NCI-H2227 (cell line): Measurements from ENCODE around the gene DBNL.

Source experiments
- DNase-seq: peaks from one replicate; lab custom pipeline; 2025; ENCODE audit not compliant: unreplicated experiment; lab: John Stamatoyannopoulos, UW

DBNL gene

GRCh38 chr7:44097064-44097932, 52.8 kb downstream of the DBNL start:
- no peak for DNase-seq

DNA sequence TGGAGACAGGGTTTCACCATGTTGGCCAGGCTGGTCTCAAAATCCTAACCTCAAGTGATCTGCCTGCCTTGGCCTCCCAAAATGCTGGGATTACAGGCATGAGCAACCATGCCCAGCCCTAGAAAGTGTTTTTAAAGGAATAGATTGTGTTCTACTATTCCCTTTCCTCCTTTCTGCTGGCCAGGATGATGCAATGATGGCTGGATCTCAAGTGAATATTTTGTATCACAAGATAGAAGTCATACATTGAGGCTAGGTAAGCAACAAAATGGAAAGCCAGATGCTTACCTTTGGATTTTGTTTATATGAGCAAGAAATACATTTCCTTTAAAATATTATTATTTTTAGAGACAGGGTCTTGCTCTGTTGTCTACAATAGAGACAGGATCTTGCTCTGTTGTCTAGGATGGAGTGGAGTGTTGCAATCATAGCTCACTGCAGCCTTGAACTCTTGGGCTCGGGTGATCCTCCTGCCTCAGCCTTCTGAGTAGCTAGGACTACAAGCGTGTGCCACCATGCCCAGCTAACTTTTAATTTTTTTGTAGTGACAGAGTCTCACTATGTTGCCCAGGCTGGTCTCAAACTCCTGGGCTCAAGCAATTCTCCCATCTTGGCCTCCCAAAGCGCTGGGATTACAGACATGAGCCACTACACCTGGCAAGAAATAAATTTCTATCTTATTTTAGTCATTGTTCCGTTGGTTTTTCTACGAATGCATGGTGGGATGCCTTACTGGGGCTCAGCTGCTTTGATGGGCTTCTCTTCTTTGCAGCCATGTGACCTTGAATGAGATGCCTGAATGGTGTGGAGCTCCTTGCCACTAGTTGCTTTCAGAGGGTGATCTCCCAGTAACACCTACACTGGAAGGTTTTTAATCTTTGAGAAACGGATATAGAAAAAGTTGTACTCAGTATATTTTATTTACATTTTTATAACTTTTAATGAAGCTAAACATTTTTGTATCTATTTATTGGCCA, 53.9 kb downstream of the DBNL start:
- no peak for DNase-seq

DNA sequence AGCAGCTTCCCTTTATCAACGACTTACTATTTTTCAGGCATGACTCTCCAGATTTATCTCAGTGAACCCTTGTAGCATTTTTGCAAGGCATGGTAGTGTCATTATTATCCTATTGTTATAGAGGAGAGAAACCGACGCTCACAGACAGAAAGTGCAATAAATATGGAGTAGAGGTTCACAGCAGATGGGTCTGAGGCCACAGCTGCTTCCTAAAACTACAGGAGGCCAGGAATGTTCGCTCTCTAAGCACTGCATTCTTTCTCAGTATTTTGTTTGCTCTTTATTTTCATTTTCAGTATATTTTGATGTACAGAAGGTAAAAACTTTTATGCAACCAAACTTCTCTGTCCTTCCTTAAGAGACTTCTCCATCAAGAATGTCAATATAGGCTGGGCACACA, 55.2 kb downstream of the DBNL start:
- peak; percentile 16 for DNase-seq

DNA sequence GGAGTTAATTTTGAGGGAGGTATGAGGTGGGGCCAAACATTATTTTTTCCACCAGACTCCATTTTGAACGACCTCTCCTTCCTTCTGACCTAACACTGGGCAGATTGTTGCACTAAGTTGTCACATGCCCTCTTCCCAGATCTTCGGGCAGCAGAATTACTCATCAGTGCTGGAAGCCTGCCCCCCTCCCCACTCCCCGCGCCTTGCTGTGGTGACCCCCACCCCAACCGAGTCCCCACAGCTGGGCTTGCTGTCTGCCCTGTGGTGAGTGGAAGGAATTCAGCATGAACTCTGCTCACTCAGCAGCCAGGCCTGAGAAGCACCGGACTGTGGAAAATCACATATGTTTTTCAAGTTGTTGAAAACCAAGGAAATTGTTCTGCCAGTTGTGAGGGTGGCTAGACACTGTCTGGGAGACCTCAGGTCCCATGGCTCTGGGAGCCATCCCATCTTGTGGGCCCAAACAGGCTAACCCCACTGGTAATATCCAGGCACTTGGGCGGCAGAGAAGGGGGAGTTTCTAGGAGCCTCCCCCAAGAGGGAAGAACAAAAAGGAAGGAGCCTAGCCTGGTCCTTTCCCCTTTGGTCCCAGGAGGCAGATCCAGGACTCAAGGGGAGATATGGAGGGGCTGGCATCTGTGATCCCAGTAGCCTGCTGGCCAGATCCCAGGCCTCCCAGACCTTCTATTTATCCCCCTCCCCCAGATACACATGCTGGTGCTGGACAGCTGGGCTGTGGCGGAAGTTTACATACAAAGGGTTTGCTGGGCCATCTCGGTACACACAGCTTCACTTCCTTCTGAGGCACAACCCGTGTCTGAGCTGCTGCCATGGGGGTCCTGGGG, 56.2 kb downstream of the DBNL start:
- no peak for DNase-seq

- no peak for DNase-seq
These were observed 56.9 kb downstream of the DBNL start for GRCh38 chr7:44101303-44101965.

DNA sequence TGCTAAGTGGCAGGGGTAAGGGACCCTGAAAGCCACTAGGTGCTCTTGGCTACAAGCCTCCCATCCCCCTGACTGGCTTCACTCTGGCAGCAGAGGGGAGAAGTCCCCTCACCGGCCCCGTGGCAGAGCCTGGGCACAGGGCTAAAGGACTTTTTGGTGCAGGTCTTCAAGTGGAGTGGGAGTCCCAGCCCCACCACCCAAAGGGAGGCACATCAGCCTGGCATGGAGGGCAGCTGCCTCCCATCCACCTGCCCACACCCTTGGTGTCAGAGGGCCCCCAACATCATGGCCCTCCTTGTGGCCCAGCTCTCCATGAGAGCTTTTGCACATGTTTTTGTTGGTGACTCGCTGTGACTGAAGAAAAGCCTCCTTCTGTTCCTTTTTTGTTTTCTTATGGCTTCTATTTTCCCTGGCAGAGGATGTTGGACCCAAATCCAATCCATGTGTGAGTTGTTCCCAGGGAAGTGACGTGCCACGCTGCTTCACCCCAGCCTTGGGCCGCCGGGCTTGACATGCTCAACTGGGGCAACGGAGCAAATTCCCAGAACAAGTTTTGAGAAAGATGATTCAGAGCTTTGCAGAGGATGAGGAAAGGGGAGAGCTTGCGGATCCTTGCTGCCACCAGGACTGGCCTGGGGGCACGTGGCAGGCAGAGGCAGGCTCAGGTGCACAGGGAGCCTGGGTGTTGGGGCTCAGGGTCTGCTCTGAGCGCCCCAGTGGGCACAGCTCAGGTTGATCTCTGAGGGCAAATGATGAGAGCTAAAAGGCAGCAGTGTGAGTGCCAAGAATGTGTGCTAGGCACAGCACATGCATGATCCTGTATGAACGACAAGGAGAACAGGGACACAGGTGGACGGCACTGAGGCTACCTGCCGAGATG, 57.7 kb downstream of the DBNL start:
- DNase-seq: no peak

DNA sequence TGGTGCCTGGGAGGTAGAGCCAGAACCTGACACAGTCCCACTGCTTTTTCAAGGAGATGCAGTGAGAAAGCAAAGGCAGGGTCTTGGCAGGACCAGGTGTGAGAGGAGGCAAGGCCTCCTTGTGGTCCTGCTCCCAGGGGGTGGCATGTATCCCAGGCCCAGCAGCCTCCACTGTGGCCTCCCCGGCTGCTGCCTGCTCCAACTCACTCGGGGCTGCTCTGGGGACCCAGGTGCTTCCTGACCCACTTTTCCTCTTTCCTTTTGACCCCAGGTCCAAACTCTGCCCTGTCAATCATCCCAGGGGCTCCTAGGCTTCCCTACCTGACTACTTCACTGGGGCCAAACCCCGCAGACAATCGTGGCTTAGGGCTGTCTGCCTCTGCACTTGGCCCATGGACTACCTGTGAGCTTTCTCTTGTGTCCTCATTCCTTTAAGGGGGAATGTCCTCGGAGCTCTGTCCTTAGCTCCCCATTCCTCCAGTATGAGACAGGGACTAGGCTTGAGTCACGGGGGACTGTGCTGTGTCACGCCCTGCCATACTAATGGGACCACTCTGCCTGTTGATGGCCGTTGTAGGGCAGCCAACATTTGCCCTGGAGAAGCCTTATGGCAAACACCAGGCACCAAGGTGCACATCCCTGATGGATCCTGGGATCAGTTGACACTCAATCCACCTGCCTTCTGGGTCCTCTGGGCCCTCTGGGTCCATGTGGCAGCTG, 58.5 kb downstream of the DBNL start:
- DNase-seq: no peak

DNA sequence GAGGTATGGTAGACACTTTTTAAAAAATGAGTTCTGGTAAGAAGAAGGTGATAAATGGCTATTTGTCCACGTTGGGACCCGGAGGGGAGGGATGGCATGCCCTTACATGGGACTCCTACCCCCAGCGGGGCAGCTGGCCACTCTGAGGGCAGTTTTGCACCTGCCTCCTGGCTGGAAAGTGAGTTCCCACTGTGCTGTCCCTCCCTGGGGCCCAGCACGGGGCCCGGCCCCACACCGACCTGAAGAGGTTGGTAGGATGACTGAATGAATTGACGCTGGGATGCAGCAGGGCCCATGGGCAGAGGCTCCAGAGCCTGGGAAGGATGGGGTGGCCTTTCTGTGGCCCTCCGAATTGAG, 59.0 kb downstream of the DBNL start:
- DNase-seq: no peak

GRCh38 chr7:44103923-44104859, 59.7 kb downstream of the DBNL start, which contains the start of gene AEBP1:
Gene AEBP1, plus strand, starts transcription at chr7:44104345. Its CDS starts 321 bp downstream, at chr7:44104666.
- peak; percentile 26 for DNase-seq

GRCh38 chr7:44104860-44105771, 60.6 kb downstream of the DBNL start:
- no peak for DNase-seq

DNA sequence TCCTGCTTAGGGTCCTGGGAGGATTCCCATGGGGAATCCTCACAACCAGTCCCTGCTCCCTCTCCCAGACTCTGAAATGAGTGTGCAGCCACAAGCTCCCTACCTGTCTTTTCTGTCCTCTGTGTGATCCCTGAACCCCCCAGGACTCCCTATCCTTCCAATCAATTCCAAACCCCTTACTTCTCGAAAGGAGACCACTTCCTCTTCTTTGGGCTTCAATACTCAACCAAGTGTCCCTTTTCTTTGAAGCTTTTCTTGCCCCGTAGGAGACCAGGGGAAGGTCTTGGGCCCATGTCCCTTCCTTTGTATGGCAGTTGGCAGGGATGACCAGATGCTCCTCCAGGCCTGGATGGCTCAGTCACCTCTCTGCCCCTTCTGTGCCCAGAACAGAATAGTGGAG, 61.3 kb downstream of the DBNL start:
- no peak for DNase-seq

DNA sequence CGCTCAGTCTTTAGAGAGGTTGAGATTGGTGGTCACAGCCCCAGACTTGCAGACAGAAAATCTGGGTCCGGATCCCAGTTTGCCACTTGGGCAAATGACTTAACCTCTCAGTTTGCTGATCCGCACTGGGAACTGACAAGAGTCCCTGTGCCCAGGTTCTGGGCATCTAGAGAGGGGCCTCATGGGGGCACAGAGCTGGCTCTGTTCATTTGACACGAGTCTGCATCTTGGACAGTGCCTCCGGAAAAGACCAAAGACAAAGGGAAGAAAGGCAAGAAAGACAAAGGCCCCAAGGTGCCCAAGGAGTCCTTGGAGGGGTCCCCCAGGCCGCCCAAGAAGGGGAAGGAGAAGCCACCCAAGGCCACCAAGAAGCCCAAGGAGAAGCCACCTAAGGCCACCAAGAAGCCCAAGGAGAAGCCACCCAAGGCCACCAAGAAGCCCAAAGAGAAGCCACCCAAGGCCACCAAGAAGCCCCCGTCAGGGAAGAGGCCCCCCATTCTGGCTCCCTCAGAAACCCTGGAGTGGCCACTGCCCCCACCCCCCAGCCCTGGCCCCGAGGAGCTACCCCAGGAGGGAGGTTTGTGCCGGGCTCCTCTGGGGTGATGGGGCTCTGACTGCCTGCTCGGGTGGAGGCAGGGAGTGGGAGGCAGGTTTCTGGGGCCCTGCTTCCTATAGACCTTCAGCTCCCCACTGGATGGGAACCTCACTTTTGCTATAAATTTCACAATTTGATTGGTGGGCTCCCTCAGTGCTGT, 62.0 kb downstream of the DBNL start:
- no peak for DNase-seq

DNA sequence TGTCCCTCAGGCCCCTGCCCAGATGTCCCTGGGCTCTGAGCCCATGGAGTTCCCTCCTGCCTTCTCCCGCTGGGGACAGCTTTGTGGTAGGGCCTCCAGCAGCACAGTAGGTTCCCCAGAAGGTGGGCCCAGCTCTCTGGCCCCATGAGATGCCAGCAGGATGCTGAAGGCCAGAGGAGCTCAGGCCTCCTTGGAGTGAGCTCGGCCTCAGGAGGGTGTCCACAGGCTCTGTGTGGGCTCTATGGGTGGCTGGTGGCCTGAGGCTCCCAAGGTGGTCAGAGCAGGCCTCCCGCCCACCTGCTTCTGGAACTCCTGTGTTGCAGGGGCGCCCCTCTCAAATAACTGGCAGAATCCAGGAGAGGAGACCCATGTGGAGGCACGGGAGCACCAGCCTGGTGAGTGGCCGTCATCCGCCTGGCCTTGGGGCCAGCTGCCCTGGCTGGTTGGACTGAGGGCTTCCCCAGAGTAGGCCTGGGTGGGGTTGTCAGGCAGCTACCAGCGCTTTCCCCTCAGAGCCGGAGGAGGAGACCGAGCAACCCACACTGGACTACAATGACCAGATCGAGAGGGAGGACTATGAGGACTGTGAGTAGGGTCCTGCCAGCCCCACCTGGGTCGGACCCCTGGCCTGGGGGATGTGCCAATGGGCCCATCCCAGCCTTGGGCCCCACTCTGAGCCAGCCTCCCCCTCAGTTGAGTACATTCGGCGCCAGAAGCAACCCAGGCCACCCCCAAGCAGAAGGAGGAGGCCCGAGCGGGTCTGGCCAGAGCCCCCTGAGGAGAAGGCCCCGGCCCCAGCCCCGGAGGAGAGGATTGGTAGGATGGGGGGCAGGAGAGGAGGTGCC, 62.8 kb downstream of the DBNL start:
- no peak for DNase-seq

DNA sequence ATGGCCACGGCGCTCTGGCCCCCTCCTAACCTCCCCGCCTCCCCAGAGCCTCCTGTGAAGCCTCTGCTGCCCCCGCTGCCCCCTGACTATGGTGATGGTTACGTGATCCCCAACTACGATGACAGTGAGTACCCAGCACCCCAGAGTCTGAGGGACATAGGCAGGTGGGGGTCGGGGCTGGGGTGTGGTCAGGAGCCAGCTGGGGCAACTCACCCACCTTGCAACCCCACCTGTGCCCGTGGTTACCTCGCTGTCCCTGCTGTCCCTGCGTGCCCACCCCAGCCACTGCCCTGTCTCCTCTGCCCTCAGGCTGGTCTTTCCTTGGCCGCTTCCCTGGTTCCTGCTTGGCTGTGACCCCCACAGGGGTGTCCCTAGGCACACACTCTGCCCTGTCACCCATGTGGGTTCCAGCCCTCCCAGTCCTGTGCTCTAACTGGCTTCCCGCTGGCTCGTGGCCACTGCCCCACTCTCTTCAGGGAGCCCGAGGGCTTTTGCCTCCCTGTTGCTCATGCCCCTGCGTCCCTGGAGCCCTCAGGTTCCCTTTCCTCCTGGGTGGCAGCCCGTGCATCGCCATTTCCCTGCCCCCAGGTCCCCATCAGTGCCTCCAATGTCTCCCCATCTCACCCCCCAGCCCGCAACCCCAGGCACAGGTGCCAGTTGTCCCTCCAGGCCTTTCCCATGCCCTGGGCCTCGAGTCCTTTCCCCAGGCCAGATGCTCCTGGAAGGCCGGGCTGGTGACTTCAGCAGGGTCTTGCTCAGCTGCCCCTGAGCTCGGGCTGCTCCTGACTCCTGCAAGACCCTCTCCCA, 63.7 kb downstream of the DBNL start:
- DNase-seq: no peak
